ENCODE measurements around the gene MED27.

DNA sequence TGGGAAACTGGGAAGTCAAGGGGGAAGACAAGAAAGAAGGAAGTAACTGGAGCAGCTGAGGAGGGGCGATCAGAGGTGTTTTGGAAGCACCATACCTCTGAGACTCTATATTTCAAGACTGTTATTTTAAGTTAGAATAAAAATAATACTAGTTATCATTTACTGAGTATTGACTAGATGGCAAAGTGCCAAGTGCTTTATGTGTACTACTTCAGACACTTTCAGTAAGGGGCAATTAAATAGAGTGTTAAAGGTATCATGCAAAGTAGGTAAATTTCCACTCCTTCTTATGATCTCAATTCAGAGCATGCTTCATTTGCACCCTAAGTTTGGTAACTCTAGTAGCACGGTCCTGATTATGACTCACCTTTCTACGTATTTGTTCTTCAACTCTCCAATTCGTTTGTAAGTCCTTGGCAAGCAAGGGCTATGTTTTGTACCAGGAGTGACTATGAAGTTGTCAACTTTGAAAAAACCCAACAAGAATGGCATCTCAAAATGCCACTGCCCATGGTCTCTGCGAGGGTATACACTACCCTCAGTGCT, 187.4 kb downstream of the MED27 start:
- TF ChIP-seq, protein P1, sequence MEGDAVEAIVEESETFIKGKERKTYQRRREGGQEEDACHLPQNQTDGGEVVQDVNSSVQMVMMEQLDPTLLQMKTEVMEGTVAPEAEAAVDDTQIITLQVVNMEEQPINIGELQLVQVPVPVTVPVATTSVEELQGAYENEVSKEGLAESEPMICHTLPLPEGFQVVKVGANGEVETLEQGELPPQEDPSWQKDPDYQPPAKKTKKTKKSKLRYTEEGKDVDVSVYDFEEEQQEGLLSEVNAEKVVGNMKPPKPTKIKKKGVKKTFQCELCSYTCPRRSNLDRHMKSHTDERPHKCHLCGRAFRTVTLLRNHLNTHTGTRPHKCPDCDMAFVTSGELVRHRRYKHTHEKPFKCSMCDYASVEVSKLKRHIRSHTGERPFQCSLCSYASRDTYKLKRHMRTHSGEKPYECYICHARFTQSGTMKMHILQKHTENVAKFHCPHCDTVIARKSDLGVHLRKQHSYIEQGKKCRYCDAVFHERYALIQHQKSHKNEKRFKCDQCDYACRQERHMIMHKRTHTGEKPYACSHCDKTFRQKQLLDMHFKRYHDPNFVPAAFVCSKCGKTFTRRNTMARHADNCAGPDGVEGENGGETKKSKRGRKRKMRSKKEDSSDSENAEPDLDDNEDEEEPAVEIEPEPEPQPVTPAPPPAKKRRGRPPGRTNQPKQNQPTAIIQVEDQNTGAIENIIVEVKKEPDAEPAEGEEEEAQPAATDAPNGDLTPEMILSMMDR (IDR thresholded peaks at IDR 0.05), result no peak
- TF ChIP-seq POLR2AphosphoS5 (IDR thresholded peaks at IDR 0.05) (no peak), POLR2A (IDR thresholded peaks at IDR 0.05) (no peak), EP300 (IDR thresholded peaks at IDR 0.05) (no peak)

Measured in sigmoid colon (tissue), 4 donors.